Cardiac muscle cell (in vitro differentiated cells and primary cell): ENCODE measurements around the gene CALHM5. TPM values are rescaled to one million over a fixed set of nuclear protein-coding genes. Genes with fewer than 3 reads are reported as not detected.

ENCODE experiments used
- DNase-seq, 2 donors: peaks; one replicate each; pipeline versions ENCODE4 v3.0.0 to v3.0.0-alpha.2; 2010 to 2017; ENCODE audit warnings: low read depth in 1 of 2, low spot score in 1 of 2
- H3K27ac ChIP-seq: fragments of 200-600 bp; sonication (generic); 2 replicates; pipeline ENCODE4 v1.5.1; 2016
- H3K27me3 ChIP-seq: fragments of 200-600 bp; sonication (generic); 2 replicates; pipeline ENCODE4 v1.6.0; 2016; ENCODE audit warnings: control low read depth
- H3K36me3 ChIP-seq: fragments of 200-600 bp; sonication (generic); 2 replicates; pipeline ENCODE4 v1.5.1; 2016; ENCODE audit warnings: control low read depth
- H3K4me1 ChIP-seq: fragments of 200-600 bp; sonication (generic); 2 replicates; pipeline ENCODE4 v1.8.1; 2017; ENCODE audit warnings: low read depth, mild to moderate bottlenecking, mixed run types
- H3K4me3 ChIP-seq: fragments of 200-600 bp; sonication (generic); 2 replicates; pipeline ENCODE4 v1.5.1; 2016; ENCODE audit warnings: mild to moderate bottlenecking
- H3K9me3 ChIP-seq: fragments of 200-600 bp; sonication (generic); 2 replicates; pipeline ENCODE4 v1.5.1; 2017; ENCODE audit warnings: low read depth, mild to moderate bottlenecking, control low read depth
- polyA plus RNA-seq: library from polyadenylated mRNA; unstranded; fragments of >200 nt; fragmentation: Nextera tagmentation; extraction: Ambion mirVana; gene quantifications from 2 replicates; pipeline ENCODE4 v1.2.1, GENCODE V29; 2016
- total RNA-seq: library from RNA; depleted of rRNA; stranded (reverse); fragments of >200 nt; gene quantifications from 2 replicates; pipeline ENCODE4 v1.2.3, GENCODE V29; 2016
- TF ChIP-seq, protein P1 (sequence below): IDR thresholded peaks from 2 replicates; pipeline ENCODE4 v1.5.1; 2012; ENCODE audit warnings: low read depth, mild to moderate bottlenecking, low read length

The CALHM5 gene
- total and polyA plus RNA-seq, 2 experiments from 2014 or later = not detected

DNA sequence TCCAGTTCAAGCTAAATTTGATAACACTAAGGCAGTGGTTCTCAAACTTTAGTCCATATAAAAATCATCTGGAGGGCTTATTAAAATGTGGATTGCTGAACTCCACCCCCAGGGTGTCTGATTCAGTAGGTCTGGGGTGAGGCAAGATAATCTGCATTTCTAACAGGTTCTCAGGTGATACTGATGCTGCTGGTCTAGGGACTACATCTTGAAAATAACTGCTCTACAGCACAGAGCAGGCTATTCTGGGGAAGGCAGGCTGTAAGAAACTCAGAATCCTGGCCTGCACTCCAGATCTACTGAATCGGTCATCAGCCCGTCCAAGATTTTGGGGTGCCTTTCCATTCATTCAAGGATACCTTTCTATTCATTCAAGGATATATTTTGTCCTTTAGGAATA lies 11.5 kb downstream of the CALHM5 start:
- Histone ChIP-seq H3K36me3 (no peaks in the 10 kb centered on the region), H3K9me3 (no peaks in the 10 kb centered on the region), H3K27ac (no peak overlapping the region), H3K4me1 (no peaks in the 10 kb centered on the region), H3K4me3 (no peak overlapping the region), H3K27me3 (no peaks in the 10 kb centered on the region)
- TF ChIP-seq, protein P1, sequence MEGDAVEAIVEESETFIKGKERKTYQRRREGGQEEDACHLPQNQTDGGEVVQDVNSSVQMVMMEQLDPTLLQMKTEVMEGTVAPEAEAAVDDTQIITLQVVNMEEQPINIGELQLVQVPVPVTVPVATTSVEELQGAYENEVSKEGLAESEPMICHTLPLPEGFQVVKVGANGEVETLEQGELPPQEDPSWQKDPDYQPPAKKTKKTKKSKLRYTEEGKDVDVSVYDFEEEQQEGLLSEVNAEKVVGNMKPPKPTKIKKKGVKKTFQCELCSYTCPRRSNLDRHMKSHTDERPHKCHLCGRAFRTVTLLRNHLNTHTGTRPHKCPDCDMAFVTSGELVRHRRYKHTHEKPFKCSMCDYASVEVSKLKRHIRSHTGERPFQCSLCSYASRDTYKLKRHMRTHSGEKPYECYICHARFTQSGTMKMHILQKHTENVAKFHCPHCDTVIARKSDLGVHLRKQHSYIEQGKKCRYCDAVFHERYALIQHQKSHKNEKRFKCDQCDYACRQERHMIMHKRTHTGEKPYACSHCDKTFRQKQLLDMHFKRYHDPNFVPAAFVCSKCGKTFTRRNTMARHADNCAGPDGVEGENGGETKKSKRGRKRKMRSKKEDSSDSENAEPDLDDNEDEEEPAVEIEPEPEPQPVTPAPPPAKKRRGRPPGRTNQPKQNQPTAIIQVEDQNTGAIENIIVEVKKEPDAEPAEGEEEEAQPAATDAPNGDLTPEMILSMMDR = no peak
- no peak for DNase-seq

DNA sequence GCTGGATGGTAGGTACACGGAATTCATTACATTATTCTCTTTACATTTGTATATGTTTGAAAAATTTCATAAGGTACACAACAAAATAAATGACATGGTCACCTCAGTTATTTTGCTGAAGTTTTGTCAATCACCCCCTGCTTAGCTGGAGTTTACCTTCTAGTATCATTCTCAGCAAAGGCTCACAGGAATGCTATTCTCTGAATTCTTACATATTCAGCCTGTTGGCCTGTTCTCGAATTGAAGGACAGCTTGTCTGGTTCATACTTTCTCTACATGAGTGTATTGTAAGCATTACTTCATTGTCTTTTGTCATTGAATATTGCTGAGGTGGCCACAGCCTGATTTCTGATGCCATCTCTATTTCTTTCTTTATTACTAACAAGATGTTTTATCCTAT lies 12.8 kb downstream of the CALHM5 start:
- Histone ChIP-seq H3K36me3 (no peaks in the 10 kb centered on the region), H3K4me1 (peaks cover 3% of the 10 kb centered on the region), H3K27ac (no peak overlapping the region), H3K27me3 (no peaks in the 10 kb centered on the region), H3K9me3 (no peaks in the 10 kb centered on the region), H3K4me3 (no peak overlapping the region)
- DNase-seq = no peak
- TF ChIP-seq, protein P1 = no peak

DNA sequence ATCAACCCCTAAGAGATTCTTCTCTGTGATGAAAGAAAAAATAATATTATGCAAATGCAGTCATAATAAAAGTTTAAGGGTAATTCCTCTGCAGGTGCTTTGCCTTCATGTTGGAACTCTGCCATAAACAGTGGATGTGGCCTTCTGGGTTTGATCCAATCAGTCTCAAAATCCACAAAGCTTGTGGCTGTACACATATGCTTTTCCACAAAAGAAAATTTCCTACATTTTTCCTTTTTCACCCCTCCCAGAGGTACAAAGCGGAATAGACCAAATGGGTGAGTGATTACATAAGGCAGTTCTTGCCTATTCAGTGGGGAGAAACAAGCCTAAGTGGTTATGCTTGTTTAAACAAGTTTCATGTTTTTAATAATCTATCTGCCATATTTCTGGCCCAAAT lies 16.7 kb downstream of the CALHM5 start:
- TF ChIP-seq, protein P1 = no peak
- H3K27me3 ChIP-seq = no peaks in the 10 kb centered on the region
- H3K4me3 ChIP-seq = no peak overlapping the region
- H3K27ac ChIP-seq = no peak overlapping the region
- DNase-seq = no peak
- H3K9me3 ChIP-seq = no peaks in the 10 kb centered on the region
- H3K36me3 ChIP-seq = no peaks in the 10 kb centered on the region
- H3K4me1 ChIP-seq = peaks cover 3% of the 10 kb centered on the region

DNA sequence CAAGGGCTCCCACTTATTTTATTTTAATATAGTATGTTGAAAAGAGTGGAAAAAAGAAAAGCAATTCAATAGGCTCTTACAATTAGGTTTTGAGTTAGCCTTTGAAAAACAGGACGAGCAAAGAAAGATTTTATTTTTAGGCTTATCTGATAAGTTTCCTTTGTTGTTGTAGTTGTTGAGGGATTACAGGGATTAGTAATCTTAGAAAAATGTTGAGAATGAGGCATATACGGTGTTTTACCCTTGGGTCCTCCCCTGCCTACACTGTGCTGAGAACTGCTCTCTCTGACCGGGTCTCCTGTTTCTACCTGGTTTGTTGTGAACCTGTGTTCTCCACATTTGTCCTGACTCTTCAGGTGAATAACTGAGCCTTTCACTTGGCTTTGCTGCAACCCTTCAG lies 17.3 kb downstream of the CALHM5 start:
- peaks cover 3% of the 10 kb centered on the region for H3K4me1 ChIP-seq
- peak in 1 of 2 donors; percentile 45 for DNase-seq
- no peak overlapping the region for H3K27ac ChIP-seq
- no peaks in the 10 kb centered on the region for H3K27me3 ChIP-seq
- no peaks in the 10 kb centered on the region for H3K9me3 ChIP-seq
- H3K36me3 ChIP-seq = no peaks in the 10 kb centered on the region
- H3K4me3 ChIP-seq = no peak overlapping the region
- TF ChIP-seq, protein P1 = no peak

DNA sequence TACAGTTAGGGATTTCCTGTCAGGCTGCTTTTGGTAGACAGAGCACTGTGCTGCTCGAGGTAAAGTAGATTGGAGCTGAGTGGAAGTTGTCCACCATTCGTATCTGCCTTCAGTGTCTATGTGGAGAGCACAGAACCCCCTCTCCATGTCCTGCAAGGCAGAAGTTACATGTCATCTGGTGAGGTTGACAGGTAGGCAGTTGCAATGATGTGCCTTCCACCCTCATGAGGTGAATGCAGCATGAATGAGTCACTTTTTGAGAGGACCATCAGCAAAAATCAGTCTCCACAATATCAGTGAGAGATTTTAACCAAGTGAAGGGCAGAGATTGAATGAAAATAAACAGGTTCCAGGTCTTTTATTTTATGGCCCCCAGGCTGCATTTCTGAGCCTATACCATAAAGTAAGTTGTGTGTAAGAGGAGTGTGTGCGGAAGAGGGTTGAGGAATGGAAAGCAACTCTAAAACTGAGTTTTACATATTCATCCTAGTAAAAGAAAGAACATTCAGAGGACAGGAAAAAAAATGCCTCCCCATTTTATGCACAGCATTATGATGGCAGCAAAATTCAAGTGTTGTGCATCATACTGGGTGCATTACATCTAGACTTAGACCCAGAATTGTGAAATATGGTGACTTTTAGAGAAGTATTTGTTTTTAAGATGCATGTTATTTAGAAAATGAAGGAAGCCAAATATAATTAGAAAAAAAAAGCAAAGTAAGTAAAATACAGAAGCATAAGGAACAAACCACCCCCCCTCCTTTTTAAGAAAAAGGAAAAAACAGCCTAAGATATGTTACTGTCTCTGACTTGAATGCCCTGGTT lies 18.2 kb downstream of the CALHM5 start:
- Histone ChIP-seq H3K27me3 (no peaks in the 10 kb centered on the region), H3K4me1 (peaks cover 3% of the 10 kb centered on the region), H3K9me3 (no peaks in the 10 kb centered on the region), H3K36me3 (no peaks in the 10 kb centered on the region), H3K27ac (no peak overlapping the region), H3K4me3 (no peak overlapping the region)
- DNase-seq = no peak
- TF ChIP-seq, protein P1 = no peak
